HCT116 (cell line): Measurements from ENCODE around the gene CYP2A13. TPM values are rescaled to one million over a fixed set of nuclear protein-coding genes. Genes with fewer than 3 reads are reported as not detected.

Source experiments
- ATAC-seq: fragments of 200-7000 bp; cut with Tn5 transposase; 2 replicates; pipeline ENCODE4 v1.9.1; 2020; ENCODE audit warnings: mild to moderate bottlenecking, moderate library complexity
- BruUV-seq: library from RNA; stranded (reverse); fragments of 400-500 nt; replicated peaks from 2 replicates; lab custom pipeline; 2021; lab: Mats Ljungman, UMichigan
- CTCF ChIA-PET: fragments of 300-600 bp; sonication (Branson Sonifier 250); formaldehyde crosslinking; loops from one replicate; lab custom pipeline; 2021; ENCODE audit warnings: antibody characterized with exemption; lab: Charles Lee
- POLR2A ChIA-PET: fragments of 300-600, 350-600 bp; sonication (Branson Sonifier 250); formaldehyde crosslinking; loops from one replicate; lab custom pipeline; 2021; ENCODE audit warnings: antibody characterized with exemption; lab: Charles Lee
- RAD21 ChIA-PET, 2 experiments: fragments of 300-600 bp; sonication (Branson Sonifier 250); formaldehyde crosslinking; loops; one replicate each; lab custom pipeline; 2023; ENCODE audit warnings: low total read pairs in 2 of 2; ENCODE audit not compliant: uncharacterized antibody in 2 of 2, unreplicated experiment in 2 of 2, low non-redundant PET in 1 of 2; lab: Charles Lee
- DNase-seq: peaks from one replicate; pipeline ENCODE4 v3.0.0-alpha.2; 2010; ENCODE audit warnings: low read depth, low spot score
- H2AFZ ChIP-seq: fragments of 200-600 bp; shearing (Covaris generic), sonication (generic); 2 replicates; pipeline ENCODE4 v1.6.1; 2017; ENCODE audit warnings: low read depth, mixed run types, mixed read lengths, antibody characterized with exemption, low read length; ENCODE audit not compliant: poor library complexity, severe bottlenecking
- H3K27ac ChIP-seq: 2 replicates; pipeline ENCODE4 v1.5.1; 2012; ENCODE audit warnings: low read depth, low read length
- H3K27me3 ChIP-seq: fragments of 200-600 bp; sonication (generic); 2 replicates; pipeline ENCODE4 v1.6.1; 2016; ENCODE audit warnings: mixed run types, low read length, mixed read lengths; ENCODE audit not compliant: insufficient read depth
- H3K36me3 ChIP-seq, 2 experiments: fragments of 200-500 bp in 1 of 2; fragments of 200-600 bp in 1 of 2; sonication (Bioruptor generic) in 1 of 2; sonication (generic) in 1 of 2; 2 replicates each; pipeline versions ENCODE4 v1.5.1 to v1.6.1; 2014 to 2016; ENCODE audit warnings: low read length in 2 of 2, inconsistent platforms in 1 of 2, mixed read lengths in 1 of 2, mixed run types in 1 of 2; ENCODE audit not compliant: insufficient read depth in 2 of 2, control insufficient read depth in 1 of 2
- H3K4me1 ChIP-seq, 2 experiments: fragments of 200-600 bp in 1 of 2; sonication (generic) in 1 of 2; 2 replicates each; pipeline versions ENCODE4 v1.5.1 to v1.6.1; 2012 to 2017; ENCODE audit warnings: low read length in 2 of 2, inconsistent platforms in 1 of 2, mild to moderate bottlenecking in 1 of 2, mixed read lengths in 1 of 2, mixed run types in 1 of 2, moderate library complexity in 1 of 2; ENCODE audit not compliant: insufficient read depth in 2 of 2, control insufficient read depth in 1 of 2
- H3K4me2 ChIP-seq: fragments of 200-600 bp; sonication (generic); 2 replicates; pipeline ENCODE4 v1.6.1; 2017; ENCODE audit warnings: mixed run types, low read length, mixed read lengths
- H3K4me3 ChIP-seq, 2 experiments: fragments of 200-600 bp in 1 of 2; sonication (generic) in 1 of 2; replicated peaks in 1 of 2; 2 replicates each; pipeline ENCODE4 v1.5.1; 2011 to 2016; ENCODE audit warnings: low read length in 2 of 2, control low read depth in 1 of 2, low read depth in 1 of 2, mild to moderate bottlenecking in 1 of 2, mixed read lengths in 1 of 2, mixed run types in 1 of 2
- H3K79me2 ChIP-seq: fragments of 200-600 bp; sonication (generic); 2 replicates; pipeline ENCODE4 v1.6.1; 2017; ENCODE audit warnings: mild to moderate bottlenecking, mixed run types, low read length, moderate library complexity, mixed read lengths; ENCODE audit not compliant: insufficient read depth
- H3K9ac ChIP-seq: fragments of 200-600 bp; sonication (generic); 2 replicates; pipeline ENCODE4 v1.6.1; 2016; ENCODE audit warnings: low read length, mixed read lengths
- H3K9me2 ChIP-seq: fragments of 200-600 bp; sonication (generic), shearing (Covaris generic); 2 replicates; pipeline ENCODE4 v1.6.1; 2017; ENCODE audit warnings: mixed run types, mild to moderate bottlenecking, moderate library complexity; ENCODE audit not compliant: insufficient read depth
- H3K9me3 ChIP-seq, 2 experiments: fragments of 200-500 bp in 1 of 2; fragments of 200-600 bp in 1 of 2; sonication (Bioruptor generic) in 1 of 2; sonication (generic) in 1 of 2; 2 replicates each; pipeline ENCODE4 v1.6.1; 2014 to 2017; ENCODE audit warnings: low read length in 2 of 2, mixed read lengths in 2 of 2, inconsistent platforms in 1 of 2, low read depth in 1 of 2, mild to moderate bottlenecking in 1 of 2, mixed run types in 1 of 2, moderate library complexity in 1 of 2; ENCODE audit not compliant: control insufficient read depth in 1 of 2, insufficient read depth in 1 of 2
- H4K20me1 ChIP-seq: fragments of 200-600 bp; sonication (generic), shearing (Covaris generic); 2 replicates; pipeline ENCODE4 v1.6.1; 2017; ENCODE audit warnings: mixed run types, mild to moderate bottlenecking, moderate library complexity; ENCODE audit not compliant: insufficient read depth
- CBX3 ChIP-seq: IDR thresholded peaks from 2 replicates; pipeline ENCODE4 v1.6.1; 2012; ENCODE audit warnings: low read depth
- CEBPB ChIP-seq: IDR thresholded peaks from 2 replicates; pipeline ENCODE4 v1.6.1; 2012; ENCODE audit warnings: low read depth
- CTCF ChIP-seq, 3 experiments: fragments of 200-600 bp in 1 of 3; sonication (generic) in 1 of 3; IDR thresholded peaks in 2 of 3; conservative IDR thresholded peaks in 1 of 3; 2 replicates each; pipeline ENCODE4 v1.5.1; 2012 to 2017; ENCODE audit warnings: low read depth in 2 of 3, low read length in 2 of 3, antibody characterized with exemption in 1 of 3, borderline replicate concordance in 1 of 3, control low read depth in 1 of 3, mild to moderate bottlenecking in 1 of 3, mixed read lengths in 1 of 3, mixed run types in 1 of 3, moderate library complexity in 1 of 3; ENCODE audit not compliant: insufficient read depth in 1 of 3
- EGR1 ChIP-seq: IDR thresholded peaks from 2 replicates; pipeline ENCODE4 v1.6.1; 2012; ENCODE audit warnings: low read depth
- ELF1 ChIP-seq: IDR thresholded peaks from 2 replicates; pipeline ENCODE4 v1.6.1; 2012; ENCODE audit warnings: low read depth, borderline replicate concordance
- EZH2 ChIP-seq: fragments of 200-600 bp; sonication (generic); IDR thresholded peaks from 2 replicates; pipeline ENCODE4 v1.6.1; 2017; ENCODE audit warnings: antibody characterized with exemption, mixed run types
- FOSL1 ChIP-seq: IDR thresholded peaks from 2 replicates; pipeline ENCODE4 v1.6.1; 2012; ENCODE audit warnings: low read depth
- JUND ChIP-seq: IDR thresholded peaks from 2 replicates; pipeline ENCODE4 v1.6.1; 2012
- POLR2AphosphoS5 ChIP-seq: IDR thresholded peaks from 2 replicates; pipeline ENCODE4 v1.6.1; 2011; ENCODE audit warnings: mild to moderate bottlenecking, low read depth, low read length, moderate library complexity
- RAD21 ChIP-seq: IDR thresholded peaks from 2 replicates; pipeline ENCODE4 v1.6.1; 2012; ENCODE audit warnings: low read depth, mild to moderate bottlenecking
- REST ChIP-seq: IDR thresholded peaks from 2 replicates; pipeline ENCODE4 v1.6.1; 2012; ENCODE audit warnings: low read depth
- SIN3A ChIP-seq: IDR thresholded peaks from 2 replicates; pipeline ENCODE4 v1.6.1; 2012; ENCODE audit warnings: low read depth
- SP1 ChIP-seq: IDR thresholded peaks from 2 replicates; pipeline ENCODE4 v1.6.1; 2012; ENCODE audit warnings: low read depth
- SRF ChIP-seq: IDR thresholded peaks from 2 replicates; pipeline ENCODE4 v1.6.1; 2012; ENCODE audit warnings: low read depth
- TCF7L2 ChIP-seq: IDR thresholded peaks from 2 replicates; pipeline ENCODE4 v1.7.0; 2011; ENCODE audit warnings: borderline replicate concordance, inconsistent platforms; ENCODE audit not compliant: insufficient read depth, insufficient read length; ENCODE audit errors: extremely low read depth
- ZFX ChIP-seq: fragments of 450-650 bp; IDR thresholded peaks from 2 replicates; pipeline ENCODE4 v1.6.1; 2017
- ZNF274 ChIP-seq: fragments of 200-500 bp; sonication (Bioruptor generic); IDR thresholded peaks from 2 replicates; pipeline ENCODE4 v1.6.1; 2014; ENCODE audit warnings: mild to moderate bottlenecking, low read depth, low read length, inconsistent platforms
- intact Hi-C: fragments of 100-400 bp; cut with micrococcal nuclease; formaldehyde crosslinking; loops from 2 replicates; pipeline ENCODE4 v1.10.0; 2022
- total RNA-seq: library from RNA; stranded (reverse); gene quantifications from one replicate; pipeline ENCODE4 v1.2.1, GENCODE V29; 2021; ENCODE audit not compliant: unreplicated experiment
- TF ChIP-seq, protein P1 (sequence below): IDR thresholded peaks from 2 replicates; pipeline ENCODE4 v1.6.1; 2012
- TF ChIP-seq, protein P2 (sequence below): IDR thresholded peaks from 2 replicates; pipeline ENCODE4 v1.6.1; 2012
- TF ChIP-seq, protein P3 (sequence below): IDR thresholded peaks from 2 replicates; pipeline ENCODE4 v1.6.1; 2011; ENCODE audit warnings: mild to moderate bottlenecking, low read length, moderate library complexity; ENCODE audit not compliant: insufficient replicate concordance; ENCODE audit errors: extremely low read depth

Gene CYP2A13
- total RNA-seq, 1 experiment from 2014 or later = not detected

GRCh38 chr19:41133260-41133659 lies 45.0 kb downstream of the CYP2A13 start:
- H3K36me3 ChIP-seq = no peaks in the 10 kb centered on the region
- CTCF ChIA-PET = no interaction called here
- no TSS peak for BruUV-seq
- no peak for DNase-seq
- H3K4me2 ChIP-seq = no peak overlapping the region
- H3K27ac ChIP-seq = no peak overlapping the region
- intact Hi-C loops = no loop called here
- peaks cover 6% of the 10 kb centered on the region; the same call in 1 of the 2 replicates for H3K27me3 ChIP-seq
- no peak overlapping the region for H2AFZ ChIP-seq
- RAD21 ChIA-PET = no interaction called here
- no peaks in the 10 kb centered on the region for H4K20me1 ChIP-seq
- H3K9me2 ChIP-seq = no peaks in the 10 kb centered on the region
- no peak for TF ChIP-seq CBX3
- TF ChIP-seq REST = no peak
- TF ChIP-seq, protein P1, sequence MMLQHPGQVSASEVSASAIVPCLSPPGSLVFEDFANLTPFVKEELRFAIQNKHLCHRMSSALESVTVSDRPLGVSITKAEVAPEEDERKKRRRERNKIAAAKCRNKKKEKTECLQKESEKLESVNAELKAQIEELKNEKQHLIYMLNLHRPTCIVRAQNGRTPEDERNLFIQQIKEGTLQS = no peak
- no peak for TF ChIP-seq ZFX
- TF ChIP-seq TCF7L2 = no peak
- TF ChIP-seq POLR2AphosphoS5 = no peak
- no peak for TF ChIP-seq FOSL1
- no peak for TF ChIP-seq ELF1
- no peak for TF ChIP-seq RAD21
- TF ChIP-seq, protein P2, sequence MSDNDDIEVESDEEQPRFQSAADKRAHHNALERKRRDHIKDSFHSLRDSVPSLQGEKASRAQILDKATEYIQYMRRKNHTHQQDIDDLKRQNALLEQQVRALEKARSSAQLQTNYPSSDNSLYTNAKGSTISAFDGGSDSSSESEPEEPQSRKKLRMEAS = no peak
- TF ChIP-seq EGR1 = no peak
- TF ChIP-seq JUND = no peak
- no peak for TF ChIP-seq SRF
- TF ChIP-seq EZH2 = no peak
- TF ChIP-seq SP1 = no peak
- TF ChIP-seq ZNF274 = no peak
- TF ChIP-seq, protein P3, sequence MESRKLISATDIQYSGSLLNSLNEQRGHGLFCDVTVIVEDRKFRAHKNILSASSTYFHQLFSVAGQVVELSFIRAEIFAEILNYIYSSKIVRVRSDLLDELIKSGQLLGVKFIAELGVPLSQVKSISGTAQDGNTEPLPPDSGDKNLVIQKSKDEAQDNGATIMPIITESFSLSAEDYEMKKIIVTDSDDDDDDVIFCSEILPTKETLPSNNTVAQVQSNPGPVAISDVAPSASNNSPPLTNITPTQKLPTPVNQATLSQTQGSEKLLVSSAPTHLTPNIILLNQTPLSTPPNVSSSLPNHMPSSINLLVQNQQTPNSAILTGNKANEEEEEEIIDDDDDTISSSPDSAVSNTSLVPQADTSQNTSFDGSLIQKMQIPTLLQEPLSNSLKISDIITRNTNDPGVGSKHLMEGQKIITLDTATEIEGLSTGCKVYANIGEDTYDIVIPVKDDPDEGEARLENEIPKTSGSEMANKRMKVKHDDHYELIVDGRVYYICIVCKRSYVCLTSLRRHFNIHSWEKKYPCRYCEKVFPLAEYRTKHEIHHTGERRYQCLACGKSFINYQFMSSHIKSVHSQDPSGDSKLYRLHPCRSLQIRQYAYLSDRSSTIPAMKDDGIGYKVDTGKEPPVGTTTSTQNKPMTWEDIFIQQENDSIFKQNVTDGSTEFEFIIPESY = no peak
- no peak for TF ChIP-seq CTCF (IDR thresholded peaks at IDR 0.05 in 2 of 3, conservative IDR thresholded peaks at IDR 0.05 in 1 of 3; ENCODE audit: borderline replicate concordance in 1 of 3, insufficient read depth in 1 of 3, low read depth in 2 of 3, low read length in 2 of 3)
- TF ChIP-seq SIN3A = no peak
- no peak for TF ChIP-seq CEBPB
- POLR2A ChIA-PET = no interaction called here
- ATAC-seq = no peak
- H3K9ac ChIP-seq = no peak overlapping the region
- no peaks in the 10 kb centered on the region for H3K9me3 ChIP-seq
- H3K4me1 ChIP-seq = peaks cover 6 to 13% of the 10 kb centered on the region in 2 experiments; a peak in 1 of 4 replicates
- no peak overlapping the region for H3K4me3 ChIP-seq
- H3K79me2 ChIP-seq = no peaks in the 10 kb centered on the region
